ENCODE data around the gene ATP9A.
"Not testable (repeated sequence)": the region's sequence is repeated elsewhere in the genome, so short reads cannot be mapped to it uniquely, and the experiment has no call there.

The ATP9A gene, protein sequence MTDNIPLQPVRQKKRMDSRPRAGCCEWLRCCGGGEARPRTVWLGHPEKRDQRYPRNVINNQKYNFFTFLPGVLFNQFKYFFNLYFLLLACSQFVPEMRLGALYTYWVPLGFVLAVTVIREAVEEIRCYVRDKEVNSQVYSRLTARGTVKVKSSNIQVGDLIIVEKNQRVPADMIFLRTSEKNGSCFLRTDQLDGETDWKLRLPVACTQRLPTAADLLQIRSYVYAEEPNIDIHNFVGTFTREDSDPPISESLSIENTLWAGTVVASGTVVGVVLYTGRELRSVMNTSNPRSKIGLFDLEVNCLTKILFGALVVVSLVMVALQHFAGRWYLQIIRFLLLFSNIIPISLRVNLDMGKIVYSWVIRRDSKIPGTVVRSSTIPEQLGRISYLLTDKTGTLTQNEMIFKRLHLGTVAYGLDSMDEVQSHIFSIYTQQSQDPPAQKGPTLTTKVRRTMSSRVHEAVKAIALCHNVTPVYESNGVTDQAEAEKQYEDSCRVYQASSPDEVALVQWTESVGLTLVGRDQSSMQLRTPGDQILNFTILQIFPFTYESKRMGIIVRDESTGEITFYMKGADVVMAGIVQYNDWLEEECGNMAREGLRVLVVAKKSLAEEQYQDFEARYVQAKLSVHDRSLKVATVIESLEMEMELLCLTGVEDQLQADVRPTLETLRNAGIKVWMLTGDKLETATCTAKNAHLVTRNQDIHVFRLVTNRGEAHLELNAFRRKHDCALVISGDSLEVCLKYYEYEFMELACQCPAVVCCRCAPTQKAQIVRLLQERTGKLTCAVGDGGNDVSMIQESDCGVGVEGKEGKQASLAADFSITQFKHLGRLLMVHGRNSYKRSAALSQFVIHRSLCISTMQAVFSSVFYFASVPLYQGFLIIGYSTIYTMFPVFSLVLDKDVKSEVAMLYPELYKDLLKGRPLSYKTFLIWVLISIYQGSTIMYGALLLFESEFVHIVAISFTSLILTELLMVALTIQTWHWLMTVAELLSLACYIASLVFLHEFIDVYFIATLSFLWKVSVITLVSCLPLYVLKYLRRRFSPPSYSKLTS

GRCh38 chr20:51767867-51768758 is at the start of gene ATP9A:
Gene ATP9A, minus strand, starts transcription at chr20:51768390. Its CDS starts 21 bp downstream, at chr20:51768369.
- no peak for DNase-seq

- DNase-seq, result not testable (repeated sequence)
Observed at GRCh38 chr20:51816856-51817255, 48.7 kb upstream of the ATP9A start.

DNA sequence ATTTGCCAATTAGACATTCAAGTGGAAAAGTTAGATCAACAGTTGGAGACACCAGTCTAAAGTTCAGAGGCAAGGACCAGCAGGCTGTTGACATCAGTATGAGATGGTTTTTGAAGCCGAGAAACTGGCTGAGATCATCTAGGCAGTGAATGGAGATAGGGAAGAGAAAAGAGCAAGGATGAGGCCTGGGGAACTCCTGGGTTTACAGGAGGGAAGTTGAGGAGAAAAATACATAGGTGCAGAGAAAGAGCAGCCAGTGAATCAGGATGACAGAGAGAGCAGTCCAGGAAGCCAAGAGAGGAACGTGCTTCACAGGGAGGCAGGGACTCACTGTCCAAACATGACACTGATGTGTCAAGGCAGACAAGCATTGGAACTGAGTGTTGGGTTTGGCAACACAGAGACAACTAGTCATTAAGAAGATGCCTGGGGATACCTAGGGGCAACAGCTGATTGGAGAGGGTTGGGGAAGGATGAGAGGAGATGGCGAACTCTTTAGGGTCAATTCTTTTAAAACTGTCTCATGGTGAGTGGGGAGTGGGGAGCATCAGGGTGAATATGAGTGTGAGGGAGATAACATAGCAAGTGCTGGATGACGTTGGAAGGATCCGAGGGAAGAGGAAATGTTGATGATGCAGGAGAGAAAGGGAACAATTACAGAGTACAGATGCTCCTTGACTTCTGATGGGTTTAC is 47.3 kb upstream of the ATP9A start:
- no peak for DNase-seq

DNA sequence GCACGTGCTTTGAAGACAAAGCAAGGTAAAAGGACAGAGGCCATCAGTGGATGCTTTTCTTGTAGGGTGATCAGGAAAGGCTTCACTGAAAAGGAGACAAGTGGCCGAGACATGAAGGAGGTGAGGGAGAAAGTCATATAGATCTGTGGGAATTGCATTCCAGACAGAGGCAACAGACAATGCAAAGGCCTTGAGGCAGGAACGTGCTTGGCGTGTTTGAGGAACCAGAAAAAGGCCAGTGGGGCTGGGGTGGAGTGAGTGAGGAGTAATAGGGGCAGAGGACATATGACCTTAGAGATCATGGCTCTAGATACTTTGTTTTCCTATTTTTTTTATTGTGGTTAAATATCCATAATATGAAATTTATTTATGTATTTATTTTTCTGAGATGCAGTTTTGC is 44.7 kb upstream of the ATP9A start:
- no peak for DNase-seq

DNA sequence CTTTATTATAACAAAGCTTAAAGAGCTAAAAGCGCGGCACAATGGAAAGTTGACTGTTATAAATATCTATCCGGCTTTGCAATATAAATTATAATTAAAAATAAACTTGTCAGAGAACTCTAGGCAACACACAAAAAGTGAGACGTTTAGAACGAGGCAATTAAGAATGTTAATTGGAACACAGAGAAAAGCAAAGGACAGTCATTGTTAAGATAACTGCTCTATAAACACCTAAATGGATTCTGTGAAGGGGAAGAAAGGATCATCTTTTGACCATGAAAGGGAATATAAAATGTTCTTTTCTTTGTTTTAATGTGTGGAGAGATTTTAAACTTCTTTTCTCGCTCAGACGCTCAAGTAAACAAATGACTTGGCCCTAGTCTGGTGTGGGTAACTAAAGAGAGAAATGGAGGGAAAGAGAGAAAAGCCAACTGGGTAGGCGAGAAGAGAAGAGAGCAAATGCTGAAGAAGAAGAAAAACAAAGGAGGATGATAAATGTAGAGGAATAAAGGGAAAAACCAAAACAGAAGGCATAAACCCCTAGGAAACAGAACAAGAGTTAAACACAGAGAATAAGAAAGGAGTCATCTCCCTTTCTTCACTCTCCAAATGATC is 43.4 kb upstream of the ATP9A start:
- DNase-seq, result no peak

DNA sequence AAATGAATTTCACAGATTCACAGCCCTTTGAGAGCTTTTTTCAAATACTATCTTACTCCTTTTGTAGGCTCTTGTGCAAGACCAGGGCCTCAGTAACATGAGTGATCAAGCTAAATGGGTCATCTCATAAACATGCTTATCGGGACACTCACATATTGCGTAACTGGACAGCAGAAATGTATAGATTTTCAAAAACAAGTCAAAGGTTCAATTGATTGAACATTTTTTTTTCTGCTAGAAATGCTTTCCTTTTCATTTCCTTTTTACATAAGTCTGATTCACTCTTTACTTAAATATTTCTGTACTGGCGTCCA is 42.8 kb upstream of the ATP9A start:
- DNase-seq, result no peak

DNA sequence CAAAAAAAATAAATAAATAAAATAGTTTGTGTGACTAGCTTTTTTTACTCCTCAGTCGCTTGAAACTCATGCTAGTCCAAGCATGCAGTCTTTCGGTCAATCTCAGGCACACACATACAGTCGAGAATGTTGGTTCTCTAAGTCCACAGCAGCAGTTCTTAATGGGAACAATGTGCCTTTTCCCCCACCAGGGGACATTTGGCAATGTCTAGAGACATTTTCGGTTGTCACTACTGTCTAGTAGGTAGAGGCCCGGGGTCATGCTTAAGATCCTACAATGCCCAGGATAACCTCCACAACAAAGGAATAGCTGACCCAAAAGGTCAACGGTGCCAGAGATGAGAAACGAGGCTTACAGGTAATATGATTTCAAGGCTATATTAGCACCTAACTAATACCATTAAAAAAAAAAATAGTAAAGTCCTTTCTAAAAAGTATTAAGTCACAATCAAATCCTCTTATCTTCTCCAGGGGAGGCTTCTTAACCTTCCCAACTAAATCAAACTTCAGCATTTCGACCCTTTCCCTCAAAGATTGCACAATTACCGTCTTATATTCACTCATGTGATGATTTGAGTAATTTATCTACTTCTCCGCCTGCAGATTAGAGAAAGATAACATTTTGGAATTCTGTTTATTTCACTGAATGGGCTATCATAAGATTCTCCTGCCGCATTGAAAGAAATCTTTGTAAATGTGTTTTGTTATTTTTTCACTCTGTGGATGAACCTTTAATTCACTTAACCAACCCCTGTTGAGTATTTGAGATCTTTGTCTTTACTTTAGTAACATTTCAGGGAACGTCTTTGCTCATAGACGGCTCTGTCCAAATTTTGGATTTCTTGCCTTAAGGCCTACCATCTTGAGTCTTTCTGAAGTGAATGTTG is 42.2 kb upstream of the ATP9A start:
- no peak for DNase-seq

DNA sequence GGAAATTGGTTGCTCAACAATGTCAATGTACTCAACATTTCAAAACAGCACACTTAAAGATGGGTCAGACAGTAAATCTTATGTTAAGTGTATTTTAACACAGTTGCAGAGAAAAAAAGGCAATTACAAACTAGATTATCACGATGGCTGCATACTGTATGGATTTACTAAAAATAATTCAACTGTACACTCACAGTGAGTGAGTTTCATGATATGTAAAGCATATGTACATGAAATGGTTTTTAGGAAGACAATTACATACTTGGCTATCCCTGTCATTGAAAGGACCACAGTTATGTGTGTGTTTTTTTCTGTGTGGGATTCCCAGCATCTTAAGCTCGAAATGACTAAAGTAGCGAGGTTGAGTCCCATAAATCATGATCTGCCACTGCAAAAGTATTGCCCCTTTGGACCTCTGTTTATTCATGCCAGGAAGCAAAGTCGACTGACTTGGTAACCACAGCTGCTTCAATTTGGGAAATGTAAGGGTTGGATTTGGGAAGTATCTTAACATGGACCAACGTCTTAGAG is 39.6 kb upstream of the ATP9A start:
- no peak for DNase-seq

DNA sequence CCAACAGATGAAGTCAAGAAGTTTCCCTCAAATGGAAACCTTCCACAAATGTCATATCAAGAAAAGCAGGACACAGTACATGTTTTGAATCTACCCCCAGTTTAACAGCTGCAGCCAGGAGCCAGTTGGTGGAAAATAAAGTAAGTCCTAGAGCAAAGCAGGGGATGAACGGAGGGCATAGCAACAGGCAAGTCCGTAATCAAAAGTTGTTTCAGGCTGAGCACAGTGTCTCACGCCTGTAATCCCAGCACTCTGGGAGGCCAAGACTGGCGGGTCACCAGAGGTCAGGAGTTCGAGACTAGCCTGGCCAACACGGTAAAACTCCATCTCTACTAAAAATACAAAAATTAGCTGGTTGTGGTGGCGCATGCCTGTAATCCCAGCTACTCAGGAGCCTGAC is 36.6 kb upstream of the ATP9A start:
- no peak for DNase-seq

GRCh38 chr20:51803148-51803854 is 35.1 kb upstream of the ATP9A start:
- DNase-seq, result no peak

GRCh38 chr20:51802170-51802751 is 34.1 kb upstream of the ATP9A start, which contains the start of gene SALL4:
Gene SALL4, minus strand, starts transcription at chr20:51802521. Its CDS starts 113 bp downstream, at chr20:51802408.
- DNase-seq, result no peak

DNA sequence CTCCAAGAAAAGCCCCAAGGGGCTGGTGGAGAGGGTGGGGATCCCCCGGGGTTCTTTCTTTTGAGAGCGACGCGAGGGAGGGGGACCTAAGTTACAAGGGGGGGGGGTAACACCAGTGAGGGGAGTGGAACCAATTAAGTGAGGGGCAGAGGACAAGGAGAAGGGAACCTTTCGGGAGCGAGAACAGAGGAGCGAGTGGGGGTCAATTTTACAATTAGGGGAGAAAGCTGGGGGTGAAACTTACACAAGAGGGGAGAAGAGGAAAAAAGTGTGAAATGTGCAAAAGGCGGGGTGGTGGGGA is 33.6 kb upstream of the ATP9A start:
- DNase-seq, result no peak

DNA sequence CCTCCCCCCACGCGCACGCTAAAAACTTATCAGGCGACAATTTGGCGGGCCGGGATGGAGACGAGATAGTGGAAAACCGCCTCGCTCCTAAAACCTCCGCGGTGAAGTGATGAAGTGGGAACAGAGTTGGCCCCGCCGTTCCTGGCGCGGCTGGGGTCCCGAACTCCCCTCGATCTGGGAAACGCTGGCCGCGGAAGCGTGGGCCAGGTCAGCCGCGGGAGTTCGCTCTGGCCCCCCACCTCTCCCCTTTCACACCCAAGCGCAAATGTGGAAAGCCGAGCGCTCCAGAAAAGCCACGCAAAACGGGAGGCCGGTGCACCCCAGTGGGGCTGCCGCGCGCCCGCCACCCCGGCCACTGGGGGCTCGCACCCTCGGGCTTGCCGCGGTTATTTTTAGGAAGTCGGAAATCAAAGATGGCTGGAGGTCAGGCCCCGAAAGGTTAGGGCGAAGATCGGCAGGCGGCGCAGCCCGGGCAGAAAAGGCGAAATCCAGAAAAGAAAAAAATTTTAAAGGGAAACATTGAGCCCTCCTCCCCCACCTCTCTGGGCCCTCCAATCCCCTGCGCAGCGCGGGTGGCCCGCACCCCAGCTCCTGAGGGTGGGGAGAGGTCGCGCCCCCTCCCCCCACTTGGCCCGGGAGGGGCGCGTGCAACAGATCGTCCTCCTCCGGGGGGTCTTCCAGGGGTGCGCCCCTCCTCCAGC is 33.1 kb upstream of the ATP9A start:
- no peak for DNase-seq

DNA sequence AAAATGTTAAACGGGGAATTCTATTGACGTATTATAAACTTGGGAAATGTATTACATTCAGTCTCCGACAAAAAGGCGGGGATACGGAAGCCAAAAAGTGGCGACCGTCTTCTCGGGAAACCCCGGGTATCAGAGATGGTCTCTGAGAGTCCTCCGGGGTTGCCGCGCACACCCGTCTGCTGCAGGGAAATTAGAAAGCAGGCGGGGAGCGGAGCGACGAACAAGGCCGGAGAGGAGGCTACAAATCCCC is 32.6 kb upstream of the ATP9A start:
- no peak for DNase-seq

DNA sequence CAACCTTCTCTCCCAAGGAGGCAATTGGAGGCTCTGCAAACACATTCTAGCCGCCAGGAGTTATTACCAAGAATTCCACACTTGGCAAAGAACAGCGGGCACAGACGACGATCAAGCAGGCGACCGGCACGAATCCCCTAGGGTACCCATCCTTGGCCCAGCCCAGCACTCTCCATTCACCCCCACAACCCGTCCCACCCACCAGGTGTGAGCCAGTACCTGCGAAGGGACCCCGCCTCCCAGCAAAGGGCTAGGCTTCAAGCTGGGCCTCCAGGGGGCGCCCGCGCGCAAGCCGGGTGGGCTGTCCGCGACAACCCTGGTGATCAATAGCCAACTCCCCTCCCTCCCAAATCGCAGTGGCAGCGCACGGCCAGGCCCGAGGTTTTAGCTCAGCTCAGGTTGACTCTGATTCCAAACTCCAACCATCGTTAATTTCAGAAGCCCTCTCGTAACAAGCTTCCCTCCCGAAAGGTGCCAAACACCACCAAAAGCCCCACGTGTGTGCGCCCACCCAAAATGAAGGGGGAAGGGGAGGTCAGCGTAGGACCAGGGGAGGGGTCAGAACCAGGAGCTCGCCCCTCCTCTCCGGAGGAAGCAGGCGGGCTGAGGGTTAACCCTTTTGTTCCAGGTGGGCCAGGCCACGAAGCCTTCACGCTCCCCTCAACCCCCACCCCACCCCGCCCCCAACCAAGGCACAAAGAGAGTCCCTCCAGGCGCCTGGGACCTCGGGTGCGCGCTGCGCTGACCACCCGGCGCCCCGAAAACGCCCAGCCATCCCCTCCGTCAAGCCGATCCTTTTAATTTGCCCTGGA is 32.1 kb upstream of the ATP9A start:
- no peak for DNase-seq

DNA sequence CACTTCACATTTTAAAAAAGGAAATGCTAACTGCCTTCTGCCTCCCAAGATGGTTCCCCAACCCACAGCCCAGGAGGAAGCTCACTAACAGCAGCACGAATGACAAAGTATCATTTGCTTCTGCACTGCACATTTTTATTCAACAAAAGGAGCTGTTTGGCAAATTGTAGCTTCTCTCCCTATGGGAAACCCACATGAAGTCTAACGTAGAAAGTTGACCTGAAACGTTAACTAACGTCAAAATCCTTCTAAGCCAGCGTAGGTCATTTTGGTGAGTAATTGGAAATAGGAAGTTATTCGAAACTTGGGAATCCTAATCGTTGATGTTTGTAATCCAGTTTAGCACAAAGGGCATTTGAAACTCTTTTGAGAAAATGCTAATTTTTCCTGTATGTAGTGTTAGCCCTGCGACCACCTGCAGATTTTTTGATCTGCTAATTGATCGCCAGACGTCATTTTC is 31.2 kb upstream of the ATP9A start:
- no peak for DNase-seq

DNA sequence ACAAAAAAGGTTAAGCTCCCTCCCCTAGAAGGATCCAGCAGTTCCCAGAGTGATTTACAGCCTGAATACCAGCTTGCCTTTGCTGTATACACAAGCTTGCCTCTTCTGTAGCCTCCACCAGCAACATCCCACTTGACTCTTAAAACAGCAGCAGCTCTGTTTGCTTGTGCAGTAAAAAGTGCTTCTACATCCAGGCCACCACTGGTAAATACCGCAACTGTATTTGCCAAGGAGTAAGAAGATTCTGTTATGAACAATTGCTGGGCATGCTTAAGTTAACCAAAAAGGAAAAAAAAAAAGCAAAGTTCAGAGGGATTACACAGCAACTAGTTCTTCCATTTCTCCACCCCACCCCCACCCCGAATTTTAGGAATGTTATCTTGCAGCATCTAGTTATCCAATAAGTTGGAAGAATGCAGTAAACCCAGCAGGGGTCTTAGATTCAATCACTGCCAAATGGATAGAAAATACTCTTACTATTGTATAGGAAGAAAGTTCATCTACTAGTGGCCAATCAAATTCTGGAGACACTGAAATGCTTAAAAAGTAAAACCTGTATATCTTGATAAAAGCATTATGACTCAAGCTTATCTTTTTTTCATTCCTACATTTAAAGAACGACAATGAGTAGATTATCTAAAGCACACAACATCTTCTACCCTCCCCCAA is 29.3 kb upstream of the ATP9A start:
- DNase-seq, result peak; percentile 27 to 44
